ENCODE measurements around the gene FCN3.

The FCN3 gene

GRCh38 chr1:27365372-27366112 lies 9.1 kb downstream of the FCN3 start:
- Histone ChIP-seq H3K4me1 (ENCODE audit: control insufficient read depth, insufficient read depth, low read length) (peaks cover 6% of the 10 kb centered on the region; the same call in 1 of the 2 replicates), H3K27me3 (ENCODE audit: control insufficient read depth, insufficient read depth, low read length) (peaks cover 7% of the 10 kb centered on the region; the same call in 1 of the 2 replicates)

GRCh38 chr1:27364696-27365371 lies 9.8 kb downstream of the FCN3 start:
- no peak overlapping the region for H3K4me3 ChIP-seq (ENCODE audit: low read length)
- no peak overlapping the region for H3K27ac ChIP-seq (ENCODE audit: low read length)
- H3K9me3 ChIP-seq (ENCODE audit: control insufficient read depth, insufficient read depth, low read length), result no peaks in the 10 kb centered on the region
- no CpG with 5 or more reads among the region's 11 CpGs for WGBS (ENCODE audit: insufficient coverage, insufficient read length)
- H3K4me1 ChIP-seq (ENCODE audit: control insufficient read depth, insufficient read depth, low read length), result peaks cover 8% of the 10 kb centered on the region; the same call in 1 of the 2 replicates
- no peak for DNase-seq (ENCODE audit: low read depth, low spot score)
- H3K36me3 ChIP-seq (ENCODE audit: control insufficient read depth, insufficient read depth, low read length), result no peaks in the 10 kb centered on the region
- H3K27me3 ChIP-seq (ENCODE audit: control insufficient read depth, insufficient read depth, low read length), result peaks cover 7% of the 10 kb centered on the region; the same call in 1 of the 2 replicates

More at GRCh38 chr1:27365372-27366112, 9.1 kb downstream of the FCN3 start:
- Histone ChIP-seq H3K9me3 (ENCODE audit: control insufficient read depth, insufficient read depth, low read length) (no peaks in the 10 kb centered on the region), H3K36me3 (ENCODE audit: control insufficient read depth, insufficient read depth, low read length) (no peaks in the 10 kb centered on the region), H3K4me3 (ENCODE audit: low read length) (peak overlapping the region; percentile 43; the same call in 1 of the 2 replicates), H3K27ac (ENCODE audit: low read length) (no peak overlapping the region)
- WGBS (ENCODE audit: insufficient coverage, insufficient read length), result no CpG with 5 or more reads among the region's 40 CpGs
- no peak for DNase-seq (ENCODE audit: low read depth, low spot score)

GRCh38 chr1:27363766-27364695 lies 10.6 kb downstream of the FCN3 start:
- no peaks in the 10 kb centered on the region for H3K9me3 ChIP-seq (ENCODE audit: control insufficient read depth, insufficient read depth, low read length)
- no CpG with 5 or more reads among the region's 26 CpGs for WGBS (ENCODE audit: insufficient coverage, insufficient read length)
- DNase-seq (ENCODE audit: low read depth, low spot score), result no peak
- H3K27me3 ChIP-seq (ENCODE audit: control insufficient read depth, insufficient read depth, low read length), result peaks cover 14% of the 10 kb centered on the region; the same call in 1 of the 2 replicates
- H3K4me1 ChIP-seq (ENCODE audit: control insufficient read depth, insufficient read depth, low read length), result peaks cover 9% of the 10 kb centered on the region; the same call in 1 of the 2 replicates
- H3K4me3 ChIP-seq (ENCODE audit: low read length), result no peak overlapping the region
- no peaks in the 10 kb centered on the region for H3K36me3 ChIP-seq (ENCODE audit: control insufficient read depth, insufficient read depth, low read length)
- no peak overlapping the region for H3K27ac ChIP-seq (ENCODE audit: low read length)

GRCh38 chr1:27361553-27361952 lies 13.1 kb downstream of the FCN3 start:
- WGBS (ENCODE audit: insufficient coverage, insufficient read length), result no CpG with 5 or more reads among the region's 8 CpGs
- peaks cover 16% of the 10 kb centered on the region; the same call in 1 of the 2 replicates for H3K27me3 ChIP-seq (ENCODE audit: control insufficient read depth, insufficient read depth, low read length)
- no peak overlapping the region for H3K27ac ChIP-seq (ENCODE audit: low read length)
- H3K36me3 ChIP-seq (ENCODE audit: control insufficient read depth, insufficient read depth, low read length), result no peaks in the 10 kb centered on the region
- H3K9me3 ChIP-seq (ENCODE audit: control insufficient read depth, insufficient read depth, low read length), result no peaks in the 10 kb centered on the region
- no peak for DNase-seq (ENCODE audit: low read depth, low spot score)
- peaks cover 9% of the 10 kb centered on the region for H3K4me1 ChIP-seq (ENCODE audit: control insufficient read depth, insufficient read depth, low read length)
- no peak overlapping the region for H3K4me3 ChIP-seq (ENCODE audit: low read length)

- H3K9me3 ChIP-seq (ENCODE audit: control insufficient read depth, insufficient read depth, low read length), result no peaks in the 10 kb centered on the region
- peaks cover 9% of the 10 kb centered on the region for H3K4me1 ChIP-seq (ENCODE audit: control insufficient read depth, insufficient read depth, low read length)
- no peak for DNase-seq (ENCODE audit: low read depth, low spot score)
- peak overlapping the region; percentile 70; the same call in 1 of the 2 replicates for H3K4me3 ChIP-seq (ENCODE audit: low read length)
- no CpG with 5 or more reads among the region's 21 CpGs for WGBS (ENCODE audit: insufficient coverage, insufficient read length)
- H3K27ac ChIP-seq (ENCODE audit: low read length), result no peak overlapping the region
- no peaks in the 10 kb centered on the region for H3K36me3 ChIP-seq (ENCODE audit: control insufficient read depth, insufficient read depth, low read length)
- H3K27me3 ChIP-seq (ENCODE audit: control insufficient read depth, insufficient read depth, low read length), result peaks cover 16% of the 10 kb centered on the region; the same call in 1 of the 2 replicates
These were observed 13.6 kb downstream of the FCN3 start for GRCh38 chr1:27361044-27361402.

- no peak for DNase-seq (ENCODE audit: low read depth, low spot score)
- Histone ChIP-seq H3K36me3 (ENCODE audit: control insufficient read depth, insufficient read depth, low read length) (no peaks in the 10 kb centered on the region), H3K4me3 (ENCODE audit: low read length) (peak overlapping the region; percentile 70), H3K27ac (ENCODE audit: low read length) (no peak overlapping the region), H3K27me3 (ENCODE audit: control insufficient read depth, insufficient read depth, low read length) (peaks cover 16% of the 10 kb centered on the region; the same call in 1 of the 2 replicates), H3K9me3 (ENCODE audit: control insufficient read depth, insufficient read depth, low read length) (no peaks in the 10 kb centered on the region), H3K4me1 (ENCODE audit: control insufficient read depth, insufficient read depth, low read length) (peaks cover 9% of the 10 kb centered on the region)
- WGBS (ENCODE audit: insufficient coverage, insufficient read length), result no CpG with 5 or more reads among the region's 71 CpGs
These were observed 14.2 kb downstream of the FCN3 start for GRCh38 chr1:27360159-27361043.

- no peak for DNase-seq (ENCODE audit: low read depth, low spot score)
- H3K27me3 ChIP-seq (ENCODE audit: control insufficient read depth, insufficient read depth, low read length), result peaks cover 16% of the 10 kb centered on the region; the same call in 1 of the 2 replicates
- H3K4me1 ChIP-seq (ENCODE audit: control insufficient read depth, insufficient read depth, low read length), result peaks cover 9% of the 10 kb centered on the region
- H3K27ac ChIP-seq (ENCODE audit: low read length), result no peak overlapping the region
- H3K9me3 ChIP-seq (ENCODE audit: control insufficient read depth, insufficient read depth, low read length), result no peaks in the 10 kb centered on the region
- peak overlapping the region; percentile 70; the same call in 1 of the 2 replicates for H3K4me3 ChIP-seq (ENCODE audit: low read length)
- no peaks in the 10 kb centered on the region for H3K36me3 ChIP-seq (ENCODE audit: control insufficient read depth, insufficient read depth, low read length)
- WGBS (ENCODE audit: insufficient coverage, insufficient read length), result no CpG with 5 or more reads among the region's 9 CpGs
These were observed 14.8 kb downstream of the FCN3 start for GRCh38 chr1:27359822-27360158.

GRCh38 chr1:27358928-27359313 lies 15.7 kb downstream of the FCN3 start:
- Histone ChIP-seq H3K9me3 (ENCODE audit: control insufficient read depth, insufficient read depth, low read length) (no peaks in the 10 kb centered on the region), H3K27me3 (ENCODE audit: control insufficient read depth, insufficient read depth, low read length) (peaks cover 16% of the 10 kb centered on the region; the same call in 1 of the 2 replicates), H3K27ac (ENCODE audit: low read length) (no peak overlapping the region), H3K36me3 (ENCODE audit: control insufficient read depth, insufficient read depth, low read length) (no peaks in the 10 kb centered on the region), H3K4me1 (ENCODE audit: control insufficient read depth, insufficient read depth, low read length) (peaks cover 4% of the 10 kb centered on the region), H3K4me3 (ENCODE audit: low read length) (no peak overlapping the region)
- DNase-seq (ENCODE audit: low read depth, low spot score), result no peak
- no CpG with 5 or more reads among the region's 5 CpGs for WGBS (ENCODE audit: insufficient coverage, insufficient read length)

GRCh38 chr1:27358038-27358927 lies 16.3 kb downstream of the FCN3 start:
- Histone ChIP-seq H3K36me3 (ENCODE audit: control insufficient read depth, insufficient read depth, low read length) (no peaks in the 10 kb centered on the region), H3K9me3 (ENCODE audit: control insufficient read depth, insufficient read depth, low read length) (no peaks in the 10 kb centered on the region), H3K4me1 (ENCODE audit: control insufficient read depth, insufficient read depth, low read length) (peaks cover 4% of the 10 kb centered on the region), H3K4me3 (ENCODE audit: low read length) (no peak overlapping the region), H3K27me3 (ENCODE audit: control insufficient read depth, insufficient read depth, low read length) (peaks cover 16% of the 10 kb centered on the region; the same call in 1 of the 2 replicates), H3K27ac (ENCODE audit: low read length) (no peak overlapping the region)
- DNase-seq (ENCODE audit: low read depth, low spot score), result no peak
- WGBS (ENCODE audit: insufficient coverage, insufficient read length), result no CpG with 5 or more reads among the region's 21 CpGs
